GM23248 (cell line): ENCODE measurements around the gene MYO18B.

Experiments
- EZH2 ChIP-seq: fragments of 200-600 bp; sonication (generic); IDR thresholded peaks from 2 replicates; pipeline ENCODE4 v1.6.1; 2018; ENCODE audit warnings: antibody characterized with exemption, mild to moderate bottlenecking; ENCODE audit not compliant: insufficient read depth, poor library complexity, severe bottlenecking
- EZH2phosphoT487 ChIP-seq: fragments of 200-600 bp; sonication (generic); IDR thresholded peaks from 2 replicates; pipeline ENCODE4 v1.6.1; 2018; ENCODE audit warnings: antibody characterized with exemption, moderate library complexity, mild to moderate bottlenecking, low read depth; ENCODE audit not compliant: insufficient read depth

DNA sequence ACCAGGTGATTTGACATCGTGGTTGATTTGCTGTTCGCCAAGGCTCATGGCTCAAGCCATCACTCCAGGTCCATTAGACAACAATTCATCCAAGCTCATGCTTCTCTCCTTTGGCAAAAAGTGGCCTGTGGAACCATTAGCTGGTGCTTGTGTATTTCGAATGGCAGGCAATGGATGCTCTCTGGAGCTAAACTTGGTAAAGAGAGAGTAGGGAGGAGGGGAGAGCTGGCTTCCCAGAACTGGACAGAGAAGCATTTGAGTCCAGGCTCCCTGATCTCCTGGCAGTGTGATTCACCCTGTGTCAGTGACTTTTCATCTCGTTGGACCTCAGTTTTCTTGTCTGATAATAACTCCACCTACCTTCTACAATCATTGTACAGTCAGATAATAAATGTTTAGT lies 64.6 kb downstream of the MYO18B start:
- TF ChIP-seq EZH2phosphoT487 = no peak
- TF ChIP-seq EZH2 = no peak
